GM23248 (cell line): ENCODE measurements around the gene FTH1. TPM values are rescaled to one million over a fixed set of nuclear protein-coding genes. Genes with fewer than 3 reads are reported as not detected.

Experiments
- DNase-seq: peaks from one replicate; pipeline ENCODE4 v3.0.0-alpha.2; 2015
- H2AFZ ChIP-seq: fragments of 200-600 bp; sonication (generic); 2 replicates; pipeline ENCODE4 v1.6.1; 2016; ENCODE audit warnings: antibody characterized with exemption
- H3F3A ChIP-seq: fragments of 200-600 bp; sonication (generic); 2 replicates; pipeline ENCODE4 v1.6.1; 2016; ENCODE audit warnings: mild to moderate bottlenecking, antibody characterized with exemption, mixed run types; ENCODE audit not compliant: insufficient read depth
- H3K27ac ChIP-seq: fragments of 200-600 bp; sonication (generic); 2 replicates; pipeline ENCODE4 v1.5.1; 2016; ENCODE audit warnings: mild to moderate bottlenecking
- H3K27me3 ChIP-seq: fragments of 200-600 bp; sonication (generic); replicated peaks from 2 replicates; pipeline ENCODE4 v1.6.1; 2016; ENCODE audit warnings: mild to moderate bottlenecking; ENCODE audit not compliant: insufficient read depth
- H3K36me3 ChIP-seq: fragments of 200-600 bp; sonication (generic); 2 replicates; pipeline ENCODE4 v1.6.1; 2016; ENCODE audit warnings: low read depth, mild to moderate bottlenecking
- H3K4me1 ChIP-seq: fragments of 200-600 bp; sonication (generic); 2 replicates; pipeline ENCODE4 v1.6.1; 2016; ENCODE audit warnings: mild to moderate bottlenecking; ENCODE audit not compliant: insufficient read depth
- H3K4me2 ChIP-seq: fragments of 200-600 bp; sonication (generic); one replicate; pipeline ENCODE4 v1.6.1; 2016; ENCODE audit warnings: mild to moderate bottlenecking; ENCODE audit not compliant: unreplicated experiment
- H3K4me3 ChIP-seq: fragments of 200-600 bp; sonication (generic); 2 replicates; pipeline ENCODE4 v1.5.1; 2016; ENCODE audit warnings: mild to moderate bottlenecking
- H3K79me2 ChIP-seq: fragments of 200-600 bp; sonication (generic); 2 replicates; pipeline ENCODE4 v1.6.1; 2016; ENCODE audit warnings: mild to moderate bottlenecking; ENCODE audit not compliant: insufficient read depth
- H3K9ac ChIP-seq: fragments of 200-600 bp; sonication (generic); 2 replicates; pipeline ENCODE4 v1.6.1; 2016; ENCODE audit warnings: mild to moderate bottlenecking
- H3K9me2 ChIP-seq: fragments of 200-600 bp; sonication (generic); 2 replicates; pipeline ENCODE4 v1.6.1; 2016; ENCODE audit warnings: mixed run types, mild to moderate bottlenecking, moderate library complexity; ENCODE audit not compliant: insufficient read depth
- H3K9me3 ChIP-seq: fragments of 200-600 bp; sonication (generic); one replicate; pipeline ENCODE4 v1.6.1; 2017; ENCODE audit warnings: low read depth
- H4K20me1 ChIP-seq: fragments of 200-600 bp; sonication (generic); 2 replicates; pipeline ENCODE4 v1.6.0; 2016; ENCODE audit not compliant: insufficient read depth
- EZH2 ChIP-seq: fragments of 200-600 bp; sonication (generic); IDR thresholded peaks from 2 replicates; pipeline ENCODE4 v1.6.1; 2018; ENCODE audit warnings: antibody characterized with exemption, mild to moderate bottlenecking; ENCODE audit not compliant: insufficient read depth, poor library complexity, severe bottlenecking
- EZH2phosphoT487 ChIP-seq: fragments of 200-600 bp; sonication (generic); IDR thresholded peaks from 2 replicates; pipeline ENCODE4 v1.6.1; 2018; ENCODE audit warnings: antibody characterized with exemption, moderate library complexity, mild to moderate bottlenecking, low read depth; ENCODE audit not compliant: insufficient read depth
- WGBS, 2 experiments: methylation state at CpG; one replicate each; pipeline ENCODE4 v1.1.6; 2015 to 2017; ENCODE audit warnings: low lambda C conversion rate in 2 of 2, low coverage in 1 of 2; ENCODE audit errors: missing lambda C conversion rate in 2 of 2; 5-methylcytosine and 5-hydroxymethylcytosine counted together
- in situ Hi-C: fragments of 300-500 bp; cut with MboI; formaldehyde crosslinking; loops from 2 replicates; pipeline ENCODE4 v1.15.0; 2020
- polyA plus RNA-seq: library from polyadenylated mRNA; unstranded; fragments of >200 nt; fragmentation: Nextera tagmentation; extraction: Ambion mirVana; gene quantifications from 2 replicates; pipeline ENCODE4 v1.2.1, GENCODE V29; 2016
- total RNA-seq: library from RNA; depleted of rRNA; stranded (reverse); fragments of >200 nt; shearing (Covaris generic); gene quantifications from 2 replicates; pipeline ENCODE4 v1.2.3, GENCODE V29; 2014

The FTH1 gene
- total and polyA plus RNA-seq, 2 experiments from 2014 or later, result 473 to 10,305 TPM

DNA sequence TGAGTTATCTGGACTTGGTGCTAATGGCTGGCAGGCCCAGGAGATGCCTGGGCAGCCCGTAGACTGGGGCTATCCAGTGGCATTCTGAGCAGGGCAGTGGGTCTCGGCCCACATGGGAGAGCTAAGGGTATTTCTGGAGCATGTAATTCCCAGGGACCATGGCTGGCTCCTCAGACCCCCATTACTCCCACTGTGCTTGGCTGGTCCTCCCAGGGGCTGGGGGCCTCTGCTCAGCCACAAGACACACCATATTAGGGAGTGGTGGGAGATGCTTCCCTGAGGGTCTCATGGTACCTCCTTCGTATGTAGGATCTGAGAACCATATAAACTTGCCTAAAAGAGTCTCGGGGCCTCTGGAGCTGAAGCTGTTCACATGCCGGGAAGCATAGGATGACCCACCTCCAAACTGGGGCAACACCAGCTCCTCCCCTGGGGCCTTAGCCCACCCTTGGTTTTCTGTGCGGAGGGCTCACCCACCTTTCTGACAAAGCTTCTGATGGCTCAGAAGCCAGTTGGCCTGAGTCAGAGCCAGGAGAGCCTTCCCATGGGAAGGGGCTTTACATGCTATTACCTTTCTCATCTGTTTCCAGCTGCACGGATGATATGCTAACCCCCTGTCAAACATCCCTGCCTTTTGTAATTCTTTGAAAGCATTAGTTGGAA is 9.5 kb upstream of the FTH1 start:
- Histone ChIP-seq H3F3A (peaks cover 17% of the 10 kb centered on the region), H3K27ac (no peak overlapping the region), H3K4me1 (peaks cover 30% of the 10 kb centered on the region), H3K4me2 (no peak overlapping the region), H3K79me2 (no peaks in the 10 kb centered on the region), H3K9ac (no peak overlapping the region), H2AFZ (no peak overlapping the region), H3K36me3 (no peaks in the 10 kb centered on the region), H3K9me3 (no peaks in the 10 kb centered on the region), H3K4me3 (no peak overlapping the region), H3K27me3 (no peaks in the 10 kb centered on the region), H3K9me2 (no peaks in the 10 kb centered on the region), H4K20me1 (no peaks in the 10 kb centered on the region)
- in situ Hi-C loops, result no loop called here
- no peak for DNase-seq
- 80% methylated on average over 7 of the region's 7 CpGs for WGBS, 2 experiments
- TF ChIP-seq EZH2, result no peak
- no peak for TF ChIP-seq EZH2phosphoT487

DNA sequence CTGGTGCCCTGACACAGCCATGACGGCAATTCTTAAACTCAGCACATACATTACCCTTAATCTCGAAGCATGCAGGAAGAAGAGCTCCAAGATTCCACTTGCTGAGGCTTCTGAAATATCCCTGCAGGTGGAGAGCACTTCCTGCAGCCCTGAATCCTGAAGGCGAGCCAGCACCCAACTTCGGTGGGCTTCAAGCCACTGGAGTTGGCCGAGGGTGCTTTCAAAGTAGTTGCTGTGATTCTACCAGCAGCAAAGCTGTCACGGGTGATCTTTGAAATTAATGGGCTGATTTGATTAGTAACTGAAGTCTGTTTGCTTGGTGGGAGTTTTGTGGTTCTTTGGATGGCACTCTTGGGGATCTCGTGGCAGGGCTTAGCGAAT is 9.0 kb upstream of the FTH1 start:
- WGBS, 2 experiments, result 87 to 97% methylated on average over 8 of the region's 8 CpGs

DNA sequence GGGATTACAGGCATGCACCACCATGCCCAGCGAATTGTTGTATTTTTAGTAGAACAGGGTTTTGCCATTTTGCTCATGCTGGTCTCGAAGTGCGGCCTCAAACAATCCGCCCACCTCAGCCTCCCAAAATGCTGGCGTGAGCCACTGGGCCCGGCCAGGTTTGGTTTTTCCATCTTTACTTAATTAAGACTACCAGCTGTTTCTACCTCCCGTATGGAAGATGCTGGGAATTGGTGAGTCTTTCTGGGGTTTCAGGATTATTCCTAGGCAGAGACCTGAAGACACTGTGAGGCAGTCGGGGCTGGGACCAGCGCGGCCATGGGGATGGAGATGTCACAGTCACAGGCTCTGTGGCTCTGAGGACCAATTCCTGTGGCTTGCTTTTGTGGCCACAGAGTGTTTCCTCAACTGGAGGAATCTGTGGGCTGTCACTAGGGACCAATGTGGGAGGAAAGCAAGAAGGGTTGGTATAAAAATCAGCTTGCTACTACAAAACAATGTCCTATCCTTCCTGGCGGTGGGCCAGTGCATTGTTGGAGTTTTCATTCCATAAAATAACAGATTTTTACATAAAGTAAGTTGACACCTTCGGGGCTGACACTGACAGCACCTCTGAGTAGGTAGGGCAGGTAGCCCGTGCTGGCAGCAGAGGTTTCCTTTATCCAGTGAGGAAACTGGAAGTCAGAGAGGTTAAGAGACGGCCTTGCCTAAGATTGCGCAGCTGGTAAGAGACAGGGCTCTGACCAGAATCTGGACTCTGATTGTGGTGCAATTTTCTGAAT is 8.4 kb upstream of the FTH1 start:
- TF ChIP-seq EZH2 (no peak), EZH2phosphoT487 (no peak)
- no peaks in the 10 kb centered on the region for H3K9me2 ChIP-seq
- no peaks in the 10 kb centered on the region for H3K27me3 ChIP-seq
- no peak for DNase-seq
- no peak overlapping the region for H3K27ac ChIP-seq
- WGBS, 2 experiments, result 92 to 93% methylated on average over 15 of the region's 15 CpGs
- H3K9ac ChIP-seq, result no peak overlapping the region
- H2AFZ ChIP-seq, result no peak overlapping the region
- no peaks in the 10 kb centered on the region for H3K36me3 ChIP-seq
- in situ Hi-C loops, result no loop called here
- no peaks in the 10 kb centered on the region for H3K9me3 ChIP-seq
- no peak overlapping the region for H3K4me2 ChIP-seq
- H4K20me1 ChIP-seq, result no peaks in the 10 kb centered on the region
- no peak overlapping the region for H3K4me3 ChIP-seq
- peaks cover 39% of the 10 kb centered on the region for H3K4me1 ChIP-seq
- peaks cover 26% of the 10 kb centered on the region for H3F3A ChIP-seq
- H3K79me2 ChIP-seq, result no peaks in the 10 kb centered on the region

More for the DNA sequence above, 9.0 kb upstream of the FTH1 start:
- TF ChIP-seq EZH2, result no peak
- TF ChIP-seq EZH2phosphoT487, result no peak
- Histone ChIP-seq H3F3A (peaks cover 20% of the 10 kb centered on the region), H3K27me3 (no peaks in the 10 kb centered on the region), H4K20me1 (no peaks in the 10 kb centered on the region), H3K4me3 (no peak overlapping the region), H2AFZ (no peak overlapping the region), H3K4me1 (peaks cover 33% of the 10 kb centered on the region), H3K9me3 (no peaks in the 10 kb centered on the region), H3K4me2 (no peak overlapping the region), H3K9ac (no peak overlapping the region), H3K27ac (no peak overlapping the region), H3K9me2 (no peaks in the 10 kb centered on the region), H3K79me2 (no peaks in the 10 kb centered on the region), H3K36me3 (no peaks in the 10 kb centered on the region)
- in situ Hi-C loops, result no loop called here
- no peak for DNase-seq

DNA sequence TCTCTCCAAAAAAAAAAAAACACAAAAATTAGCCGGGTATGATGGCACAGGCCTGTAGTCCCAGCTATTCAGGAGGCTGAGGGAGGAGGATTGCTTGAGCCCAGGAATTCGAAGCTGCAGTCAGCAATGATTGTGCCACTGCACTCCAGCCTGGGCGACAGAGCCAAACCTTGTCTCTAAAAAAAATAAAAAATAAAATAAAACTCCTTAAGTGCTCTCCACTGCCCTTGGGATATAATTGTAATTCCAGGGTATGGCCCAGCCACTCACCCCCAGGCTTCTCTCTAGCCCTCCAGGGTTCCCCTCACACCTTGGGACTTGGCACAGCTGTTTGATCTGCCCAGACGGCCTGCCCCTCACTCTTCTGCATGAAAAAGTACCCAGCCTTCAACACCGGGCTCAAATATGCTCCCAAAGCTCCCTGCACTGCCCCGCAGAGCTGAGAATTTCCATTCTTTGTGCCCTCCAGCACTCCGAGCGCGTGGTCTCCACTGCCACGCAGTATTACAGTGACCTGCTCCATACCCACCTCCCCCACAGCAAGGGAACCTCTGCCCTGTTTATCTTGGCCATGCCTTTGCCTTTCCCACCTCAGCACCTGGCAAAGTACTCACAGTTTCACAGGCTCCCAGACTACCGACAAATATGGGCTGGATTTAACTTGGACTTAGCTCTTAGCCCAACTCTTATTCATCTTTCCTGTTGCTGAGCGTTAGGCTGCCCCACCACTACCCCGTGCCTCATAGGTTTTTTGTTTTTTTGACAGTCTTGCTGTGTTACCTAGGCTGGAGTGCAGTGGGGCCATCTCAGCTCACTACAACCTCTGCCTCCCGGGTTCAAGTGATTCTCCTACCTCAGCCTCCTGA is 7.6 kb upstream of the FTH1 start:
- H2AFZ ChIP-seq, result no peak overlapping the region
- H3K4me2 ChIP-seq, result no peak overlapping the region
- no peak overlapping the region for H3K9ac ChIP-seq
- no peaks in the 10 kb centered on the region for H3K27me3 ChIP-seq
- no peaks in the 10 kb centered on the region for H3K9me3 ChIP-seq
- H3K36me3 ChIP-seq, result no peaks in the 10 kb centered on the region
- in situ Hi-C loops, result no loop called here
- no peak for TF ChIP-seq EZH2
- TF ChIP-seq EZH2phosphoT487, result no peak
- H4K20me1 ChIP-seq, result no peaks in the 10 kb centered on the region
- H3F3A ChIP-seq, result peaks cover 33% of the 10 kb centered on the region
- no peaks in the 10 kb centered on the region for H3K9me2 ChIP-seq
- no peaks in the 10 kb centered on the region for H3K79me2 ChIP-seq
- H3K27ac ChIP-seq, result no peak overlapping the region
- no peak for DNase-seq
- no peak overlapping the region for H3K4me3 ChIP-seq
- H3K4me1 ChIP-seq, result peaks cover 45% of the 10 kb centered on the region
- 81 to 94% methylated on average over 13 to 14 of the region's 14 CpGs for WGBS, 2 experiments
